SK-N-SH (cell line): ENCODE measurements around the gene SLC52A3. TPM values are rescaled to one million over a fixed set of nuclear protein-coding genes. Genes with fewer than 3 reads are reported as not detected.

Source experiments
- CTCF ChIA-PET: fragments of 300-600, 350-600 bp; formaldehyde crosslinking; extraction: SDS; loops from one replicate; lab custom pipeline; 2021; lab: Yijun Ruan, JAX
- POLR2A ChIA-PET: fragments of 350-600 bp; sonication (Branson Sonifier 250); formaldehyde crosslinking; extraction: SDS; loops from one replicate; lab custom pipeline; 2020; ENCODE audit warnings: antibody characterized with exemption, inconsistent platforms; lab: Yijun Ruan, JAX
- DNase-seq: peaks from one replicate; pipeline ENCODE4 v3.0.0; 2012
- H2AFZ ChIP-seq: fragments of 200-600 bp; sonication (generic); 2 replicates; pipeline ENCODE4 v1.8.1; 2016; ENCODE audit warnings: antibody characterized with exemption, mild to moderate bottlenecking, low read depth
- H3F3A ChIP-seq: fragments of 200-600 bp; sonication (generic); replicated peaks from 2 replicates; pipeline ENCODE3; 2016; ENCODE audit warnings: antibody characterized with exemption, mild to moderate bottlenecking; ENCODE audit not compliant: insufficient read depth
- H3K27ac ChIP-seq, 2 experiments: fragments of 200-500 bp in 1 of 2; fragments of 200-600 bp in 1 of 2; sonication (Bioruptor generic) in 1 of 2; sonication (generic), shearing (Covaris generic) in 1 of 2; 2 replicates each; pipeline versions ENCODE4 v1.5.1 to v1.6.1; 2014 to 2016; ENCODE audit warnings: low read depth in 2 of 2, inconsistent platforms in 1 of 2, low read length in 1 of 2, mild to moderate bottlenecking in 1 of 2, mixed read lengths in 1 of 2
- H3K27me3 ChIP-seq: fragments of 200-600 bp; sonication (generic), shearing (Covaris generic); 2 replicates; pipeline ENCODE4 v1.6.1; 2016; ENCODE audit warnings: mixed run types; ENCODE audit not compliant: insufficient read depth
- H3K36me3 ChIP-seq, 2 experiments: fragments of 200-500 bp in 1 of 2; fragments of 200-600 bp in 1 of 2; sonication (Bioruptor generic) in 1 of 2; sonication (generic) in 1 of 2; replicated peaks in 1 of 2; 2 replicates each; pipeline versions ENCODE3 to v1.5.1; 2014 to 2016; ENCODE audit warnings: low read length in 1 of 2, mild to moderate bottlenecking in 1 of 2; ENCODE audit not compliant: insufficient read depth in 2 of 2, control insufficient read depth in 1 of 2
- H3K4me1 ChIP-seq, 2 experiments: fragments of 200-500 bp in 1 of 2; fragments of 200-600 bp in 1 of 2; sonication (Bioruptor generic) in 1 of 2; sonication (generic), shearing (Covaris generic) in 1 of 2; 2 replicates each; pipeline versions ENCODE4 v1.5.1 to v1.6.1; 2014 to 2016; ENCODE audit warnings: low read depth in 1 of 2, low read length in 1 of 2, mixed run types in 1 of 2; ENCODE audit not compliant: insufficient read depth in 2 of 2, control insufficient read depth in 1 of 2
- H3K4me2 ChIP-seq: fragments of 200-600 bp; sonication (generic), shearing (Covaris generic); 2 replicates; pipeline ENCODE4 v1.6.1; 2017; ENCODE audit warnings: mixed run types
- H3K4me3 ChIP-seq, 2 experiments: fragments of 200-500 bp in 1 of 2; fragments of 200-600 bp in 1 of 2; sonication (Bioruptor generic) in 1 of 2; sonication (generic), shearing (Covaris generic) in 1 of 2; 2 replicates each; pipeline versions ENCODE4 v1.5.1 to v1.8.1; 2014 to 2016; ENCODE audit warnings: low read depth in 2 of 2, inconsistent platforms in 1 of 2, low read length in 1 of 2, mild to moderate bottlenecking in 1 of 2, mixed read lengths in 1 of 2, moderate library complexity in 1 of 2
- H3K79me2 ChIP-seq: fragments of 200-600 bp; sonication (generic); 2 replicates; pipeline ENCODE4 v1.8.1; 2017; ENCODE audit warnings: mild to moderate bottlenecking; ENCODE audit not compliant: insufficient read depth
- H3K9ac ChIP-seq: fragments of 200-600 bp; sonication (generic); 2 replicates; pipeline ENCODE4 v1.6.1; 2017; ENCODE audit warnings: mixed run types
- H3K9me2 ChIP-seq: fragments of 200-600 bp; sonication (generic); 2 replicates; pipeline ENCODE4 v1.6.1; 2017; ENCODE audit warnings: mixed run types
- H3K9me3 ChIP-seq: fragments of 200-600 bp; sonication (generic); 2 replicates; pipeline ENCODE4 v1.6.1; 2017; ENCODE audit warnings: mixed run types, mild to moderate bottlenecking, moderate library complexity
- H4K20me1 ChIP-seq: fragments of 200-600 bp; sonication (generic); 2 replicates; pipeline ENCODE4 v1.6.1; 2017; ENCODE audit warnings: mild to moderate bottlenecking, mixed run types; ENCODE audit not compliant: insufficient read depth
- CHD2 ChIP-seq: fragments of 150-350 bp; IDR thresholded peaks from 2 replicates; pipeline ENCODE4 v1.6.1; 2018; ENCODE audit warnings: low read length; ENCODE audit not compliant: partially characterized antibody
- ELF1 ChIP-seq: IDR thresholded peaks from 2 replicates; pipeline ENCODE4 v1.4.0; 2012
- EP300 ChIP-seq, 2 experiments: IDR thresholded peaks; 2 replicates each; pipeline versions ENCODE4 v1.4.0 to v1.6.1; 2012; ENCODE audit warnings: borderline replicate concordance in 1 of 2, low read depth in 1 of 2, low read length in 1 of 2
- EZH2phosphoT487 ChIP-seq: fragments of 200-600 bp; sonication (generic); IDR thresholded peaks from 2 replicates; pipeline ENCODE4 v1.6.1; 2017; ENCODE audit warnings: low read depth, mixed run types, mild to moderate bottlenecking, antibody characterized with exemption, moderate library complexity, borderline replicate concordance
- FOSL2 ChIP-seq: IDR thresholded peaks from 2 replicates; pipeline ENCODE4 v1.4.0; 2012; ENCODE audit warnings: low read depth, mild to moderate bottlenecking, moderate library complexity, borderline replicate concordance
- JUND ChIP-seq: IDR thresholded peaks from 2 replicates; pipeline ENCODE4 v1.4.0; 2012
- MEF2A ChIP-seq: IDR thresholded peaks from 2 replicates; pipeline ENCODE4 v1.4.0; 2012; ENCODE audit warnings: low read depth, borderline replicate concordance
- MXI1 ChIP-seq: IDR thresholded peaks from 2 replicates; pipeline ENCODE4 v1.6.1; 2012; ENCODE audit warnings: mild to moderate bottlenecking, low read depth, low read length, improper control_type of control experiment
- NRF1 ChIP-seq: IDR thresholded peaks from 2 replicates; pipeline ENCODE4 v1.6.1; 2012; ENCODE audit warnings: low read depth, mild to moderate bottlenecking, low read length
- POLR2AphosphoS5 ChIP-seq: IDR thresholded peaks from 2 replicates; pipeline ENCODE4 v1.6.1; 2012; ENCODE audit warnings: low read depth, low read length
- RFX5 ChIP-seq: IDR thresholded peaks from 2 replicates; pipeline ENCODE4 v1.6.1; 2012; ENCODE audit warnings: mild to moderate bottlenecking, improper control_type of control experiment, low read length
- RXRA ChIP-seq: IDR thresholded peaks from 2 replicates; pipeline ENCODE4 v1.4.0; 2012; ENCODE audit warnings: low read depth, mild to moderate bottlenecking, borderline replicate concordance
- SIN3A ChIP-seq: IDR thresholded peaks from 2 replicates; pipeline ENCODE4 v1.6.1; 2012; ENCODE audit warnings: low read depth, mild to moderate bottlenecking, low read length, moderate library complexity, borderline replicate concordance
- TAF1 ChIP-seq: IDR thresholded peaks from 2 replicates; pipeline ENCODE4 v1.6.1; 2012; ENCODE audit warnings: low read depth, mild to moderate bottlenecking, low read length, moderate library complexity, borderline replicate concordance
- TCF12 ChIP-seq: IDR thresholded peaks from 2 replicates; pipeline ENCODE4 v1.4.0; 2012
- YY1 ChIP-seq: IDR thresholded peaks from 2 replicates; pipeline ENCODE4 v1.4.0; 2012; ENCODE audit warnings: low read depth, mild to moderate bottlenecking
- ZBTB33 ChIP-seq: IDR thresholded peaks from 2 replicates; pipeline ENCODE4 v1.4.0; 2012; ENCODE audit warnings: low read depth, borderline replicate concordance
- WGBS: methylation state at CpG from one replicate; pipeline ENCODE4 v1.1.6; 2017; ENCODE audit warnings: low lambda C conversion rate; 5-methylcytosine and 5-hydroxymethylcytosine counted together
- polyA plus RNA-seq, 3 experiments: library from polyadenylated mRNA; depleted of rRNA; stranded (reverse); fragments of >200 nt; gene quantifications; 2 replicates each; pipeline ENCODE4 v1.2.3, GENCODE V29; 2012
- TF ChIP-seq, protein P1 (sequence below): IDR thresholded peaks from 2 replicates; pipeline ENCODE4; 2012
- TF ChIP-seq, protein P2 (sequence below): fragments of 150-350 bp; IDR thresholded peaks from 2 replicates; pipeline ENCODE4 v1.6.1; 2017; ENCODE audit warnings: antibody characterized with exemption, low read length, low read depth, borderline replicate concordance

SLC52A3 gene
- polyA plus RNA-seq, 1 of the 3 experiments (the other 2 are of a cell fraction): not detected

GRCh38 chr20:719816-720215, 48.5 kb downstream of the SLC52A3 start:
- H3K27me3 ChIP-seq: no peaks in the 10 kb centered on the region
- H3K4me3 ChIP-seq: no peak overlapping the region
- H2AFZ ChIP-seq: no peak overlapping the region
- no peaks in the 10 kb centered on the region for H3K9me2 ChIP-seq
- whole genome bisulfite sequencing: 48% methylated on average over 11 of the region's 11 CpGs
- H3K9ac ChIP-seq: no peak overlapping the region
- POLR2A ChIA-PET: no interaction called here
- no peaks in the 10 kb centered on the region for H4K20me1 ChIP-seq
- no peaks in the 10 kb centered on the region for H3K79me2 ChIP-seq
- H3K9me3 ChIP-seq: no peaks in the 10 kb centered on the region
- H3K27ac ChIP-seq: no peak overlapping the region
- no peaks in the 10 kb centered on the region for H3K4me1 ChIP-seq
- TF ChIP-seq TCF12 (no peak), MEF2A (no peak), YY1 (no peak), JUND (no peak), CHD2 (no peak), SIN3A (no peak), POLR2AphosphoS5 (no peak), ELF1 (no peak), RFX5 (no peak), TAF1 (no peak), MXI1 (no peak), FOSL2 (no peak), ZBTB33 (no peak), EZH2phosphoT487 (no peak)
- TF ChIP-seq, protein P1, sequence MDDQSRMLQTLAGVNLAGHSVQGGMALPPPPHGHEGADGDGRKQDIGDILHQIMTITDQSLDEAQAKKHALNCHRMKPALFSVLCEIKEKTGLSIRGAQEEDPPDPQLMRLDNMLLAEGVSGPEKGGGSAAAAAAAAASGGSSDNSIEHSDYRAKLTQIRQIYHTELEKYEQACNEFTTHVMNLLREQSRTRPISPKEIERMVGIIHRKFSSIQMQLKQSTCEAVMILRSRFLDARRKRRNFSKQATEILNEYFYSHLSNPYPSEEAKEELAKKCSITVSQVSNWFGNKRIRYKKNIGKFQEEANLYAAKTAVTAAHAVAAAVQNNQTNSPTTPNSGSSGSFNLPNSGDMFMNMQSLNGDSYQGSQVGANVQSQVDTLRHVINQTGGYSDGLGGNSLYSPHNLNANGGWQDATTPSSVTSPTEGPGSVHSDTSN: no peak
- H3K36me3 ChIP-seq: no peaks in the 10 kb centered on the region
- no peaks in the 10 kb centered on the region for H3F3A ChIP-seq
- H3K4me2 ChIP-seq: no peak overlapping the region
- CTCF ChIA-PET: interaction anchor here (0.9 to 1.1 kb wide), 2 partner anchors 19 to 74 kb away, joined by 3 to 6 read pairs; no protein-coding TSS in a partner anchor
- no peak for DNase-seq

DNA sequence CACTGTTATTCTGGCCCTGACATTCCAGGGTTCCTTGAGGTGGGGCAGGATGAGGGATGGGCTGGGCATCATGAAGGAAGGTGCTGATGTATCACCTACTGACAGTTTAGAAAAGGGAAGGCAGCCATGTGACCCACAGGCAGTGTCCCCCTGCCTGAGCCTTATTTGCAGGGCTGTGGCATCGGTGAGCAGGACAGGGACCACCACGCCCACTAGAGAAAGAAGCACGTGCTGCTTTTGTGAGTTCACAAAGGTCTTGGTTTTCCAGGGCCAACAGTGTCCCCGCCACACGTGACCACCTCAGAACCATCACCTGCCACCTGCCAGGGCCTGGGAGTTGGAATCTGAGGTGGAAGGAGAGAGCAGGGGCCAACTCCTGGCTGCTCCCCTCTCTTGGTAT, 49.2 kb downstream of the SLC52A3 start:
- H3K4me2 ChIP-seq: no peak overlapping the region
- 28% methylated on average over 3 of the region's 5 CpGs for WGBS
- no peaks in the 10 kb centered on the region for H3K36me3 ChIP-seq
- H3K9me3 ChIP-seq: no peaks in the 10 kb centered on the region
- ChIA-PET POLR2A (no interaction called here), CTCF (interaction anchor here (1.1 to 1.4 kb wide), 2 partner anchors 9 to 73 kb away, joined by 6 to 8 read pairs; no protein-coding TSS in a partner anchor)
- no peak for DNase-seq
- no peaks in the 10 kb centered on the region for H3K27me3 ChIP-seq
- no peak overlapping the region for H3K4me3 ChIP-seq
- H2AFZ ChIP-seq: no peak overlapping the region
- H3F3A ChIP-seq: no peaks in the 10 kb centered on the region
- no peak overlapping the region for H3K9ac ChIP-seq
- H3K79me2 ChIP-seq: no peaks in the 10 kb centered on the region
- H3K4me1 ChIP-seq: no peaks in the 10 kb centered on the region
- H3K27ac ChIP-seq: no peak overlapping the region
- no peaks in the 10 kb centered on the region for H3K9me2 ChIP-seq
- H4K20me1 ChIP-seq: no peaks in the 10 kb centered on the region
- TF ChIP-seq RXRA: no peak
- TF ChIP-seq, protein P2, sequence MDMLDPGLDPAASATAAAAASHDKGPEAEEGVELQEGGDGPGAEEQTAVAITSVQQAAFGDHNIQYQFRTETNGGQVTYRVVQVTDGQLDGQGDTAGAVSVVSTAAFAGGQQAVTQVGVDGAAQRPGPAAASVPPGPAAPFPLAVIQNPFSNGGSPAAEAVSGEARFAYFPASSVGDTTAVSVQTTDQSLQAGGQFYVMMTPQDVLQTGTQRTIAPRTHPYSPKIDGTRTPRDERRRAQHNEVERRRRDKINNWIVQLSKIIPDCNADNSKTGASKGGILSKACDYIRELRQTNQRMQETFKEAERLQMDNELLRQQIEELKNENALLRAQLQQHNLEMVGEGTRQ: no peak
- no peak for TF ChIP-seq EP300 (IDR thresholded peaks at IDR 0.05; ENCODE audit: borderline replicate concordance in 1 of 2, low read depth in 1 of 2, low read length in 1 of 2)
- no peak for TF ChIP-seq NRF1
